ENCODE measurements around the gene DNER. TPM values are rescaled to one million over a fixed set of nuclear protein-coding genes. Genes with fewer than 3 reads are reported as not detected.

DNER gene
- total RNA-seq, 4 donors from 2014 or later, result 1.5 to 13.1 (median 4.7) TPM

DNA sequence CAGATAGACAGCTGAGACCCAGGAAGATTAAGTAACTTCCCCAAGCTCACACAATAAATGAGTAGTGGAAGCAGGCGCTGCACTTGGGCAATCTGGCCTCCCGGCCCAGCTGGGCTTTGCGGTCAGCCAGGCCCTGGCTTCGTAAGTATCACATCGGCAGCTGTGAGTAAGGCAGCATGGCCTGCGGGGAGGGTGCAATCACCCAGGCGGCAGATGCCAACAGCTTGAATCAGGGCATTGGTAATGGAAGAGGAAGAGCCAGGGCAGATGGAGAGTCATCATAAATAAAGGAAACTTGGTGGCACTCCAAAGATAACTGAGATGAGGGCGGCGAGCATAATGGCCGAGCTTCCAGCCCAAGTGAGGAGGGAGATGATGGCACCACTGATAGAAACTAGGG is 225.3 kb downstream of the DNER start:
- TF ChIP-seq, protein P1, sequence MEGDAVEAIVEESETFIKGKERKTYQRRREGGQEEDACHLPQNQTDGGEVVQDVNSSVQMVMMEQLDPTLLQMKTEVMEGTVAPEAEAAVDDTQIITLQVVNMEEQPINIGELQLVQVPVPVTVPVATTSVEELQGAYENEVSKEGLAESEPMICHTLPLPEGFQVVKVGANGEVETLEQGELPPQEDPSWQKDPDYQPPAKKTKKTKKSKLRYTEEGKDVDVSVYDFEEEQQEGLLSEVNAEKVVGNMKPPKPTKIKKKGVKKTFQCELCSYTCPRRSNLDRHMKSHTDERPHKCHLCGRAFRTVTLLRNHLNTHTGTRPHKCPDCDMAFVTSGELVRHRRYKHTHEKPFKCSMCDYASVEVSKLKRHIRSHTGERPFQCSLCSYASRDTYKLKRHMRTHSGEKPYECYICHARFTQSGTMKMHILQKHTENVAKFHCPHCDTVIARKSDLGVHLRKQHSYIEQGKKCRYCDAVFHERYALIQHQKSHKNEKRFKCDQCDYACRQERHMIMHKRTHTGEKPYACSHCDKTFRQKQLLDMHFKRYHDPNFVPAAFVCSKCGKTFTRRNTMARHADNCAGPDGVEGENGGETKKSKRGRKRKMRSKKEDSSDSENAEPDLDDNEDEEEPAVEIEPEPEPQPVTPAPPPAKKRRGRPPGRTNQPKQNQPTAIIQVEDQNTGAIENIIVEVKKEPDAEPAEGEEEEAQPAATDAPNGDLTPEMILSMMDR (IDR thresholded peaks at IDR 0.05), result no peak
- TF ChIP-seq EP300 (IDR thresholded peaks at IDR 0.05) (no peak), POLR2A (IDR thresholded peaks at IDR 0.05) (no peak)
- Histone ChIP-seq H3K27me3 (no peaks in the 10 kb centered on the region), H3K9me3 (peaks cover 0 to 8% (median 0%) of the 10 kb centered on the region in 4 donors), H3K4me3 (no peak overlapping the region), H3K27ac (no peak overlapping the region), H3K4me1 (no peaks in the 10 kb centered on the region), H3K36me3 (no peaks in the 10 kb centered on the region)
- WGBS, 2 donors, result 92 to 96% methylated on average over 10 of the region's 10 CpGs
- no peak for DNase-seq (ENCODE audit: low spot score in 2 of 2)

- Histone ChIP-seq H3K36me3 (no peaks in the 10 kb centered on the region), H3K27me3 (no peaks in the 10 kb centered on the region), H3K4me3 (no peak overlapping the region), H3K4me1 (no peaks in the 10 kb centered on the region), H3K9me3 (peaks cover 0 to 8% (median 0%) of the 10 kb centered on the region in 4 donors), H3K27ac (no peak overlapping the region)
- no peak for TF ChIP-seq EP300 (IDR thresholded peaks at IDR 0.05)
- TF ChIP-seq POLR2A (IDR thresholded peaks at IDR 0.05), result no peak
- TF ChIP-seq, protein P1 (IDR thresholded peaks at IDR 0.05), result no peak
- no peak for DNase-seq (ENCODE audit: low spot score in 2 of 2)
- 87 to 91% methylated on average over 4 of the region's 4 CpGs for WGBS, 2 donors
Observed at GRCh38 chr2:229488232-229488631, 226.1 kb downstream of the DNER start.

DNA sequence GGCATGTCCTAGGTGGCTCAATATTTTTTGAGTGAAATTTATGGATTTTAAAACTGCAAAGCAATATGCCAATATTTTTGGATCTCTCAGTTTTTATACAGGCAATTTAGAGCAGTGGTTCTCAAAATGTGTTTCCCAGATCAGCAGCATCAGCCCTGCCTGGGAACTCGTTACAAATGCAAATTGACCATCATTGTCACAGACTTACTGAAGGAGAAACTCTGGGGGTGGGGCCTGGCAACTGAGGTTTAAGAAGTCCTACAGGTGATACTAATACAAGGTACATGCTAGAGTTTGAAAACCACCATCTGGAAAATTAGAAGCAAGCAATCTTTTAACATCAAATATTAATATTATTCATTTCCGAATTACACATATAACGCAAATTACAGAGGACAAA is 227.7 kb downstream of the DNER start:
- no peak overlapping the region for H3K27ac ChIP-seq
- H3K4me3 ChIP-seq, result no peak overlapping the region
- TF ChIP-seq EP300 (IDR thresholded peaks at IDR 0.05) (no peak), POLR2A (IDR thresholded peaks at IDR 0.05) (no peak)
- TF ChIP-seq, protein P1 (IDR thresholded peaks at IDR 0.05), result no peak
- H3K9me3 ChIP-seq, result peaks cover 0 to 8% (median 0%) of the 10 kb centered on the region in 4 donors
- H3K4me1 ChIP-seq, result no peaks in the 10 kb centered on the region
- no peaks in the 10 kb centered on the region for H3K27me3 ChIP-seq
- DNase-seq (ENCODE audit: low spot score in 2 of 2), result no peak
- WGBS, 2 donors, result 86 to 89% methylated on average over 3 of the region's 3 CpGs
- H3K36me3 ChIP-seq, result no peaks in the 10 kb centered on the region

- Histone ChIP-seq H3K36me3 (no peaks in the 10 kb centered on the region), H3K4me3 (no peak overlapping the region), H3K27me3 (no peaks in the 10 kb centered on the region), H3K9me3 (peaks cover 0 to 8% (median 0%) of the 10 kb centered on the region in 4 donors), H3K27ac (no peak overlapping the region), H3K4me1 (no peaks in the 10 kb centered on the region)
- WGBS, 2 donors, result 30 to 41% methylated on average over 8 of the region's 8 CpGs
- DNase-seq (ENCODE audit: low spot score in 2 of 2), result no peak
- TF ChIP-seq, protein P1 (IDR thresholded peaks at IDR 0.05), result no peak
- TF ChIP-seq EP300 (IDR thresholded peaks at IDR 0.05) (no peak), POLR2A (IDR thresholded peaks at IDR 0.05) (no peak)
Observed at GRCh38 chr2:229485857-229486256, 228.5 kb downstream of the DNER start.

DNA sequence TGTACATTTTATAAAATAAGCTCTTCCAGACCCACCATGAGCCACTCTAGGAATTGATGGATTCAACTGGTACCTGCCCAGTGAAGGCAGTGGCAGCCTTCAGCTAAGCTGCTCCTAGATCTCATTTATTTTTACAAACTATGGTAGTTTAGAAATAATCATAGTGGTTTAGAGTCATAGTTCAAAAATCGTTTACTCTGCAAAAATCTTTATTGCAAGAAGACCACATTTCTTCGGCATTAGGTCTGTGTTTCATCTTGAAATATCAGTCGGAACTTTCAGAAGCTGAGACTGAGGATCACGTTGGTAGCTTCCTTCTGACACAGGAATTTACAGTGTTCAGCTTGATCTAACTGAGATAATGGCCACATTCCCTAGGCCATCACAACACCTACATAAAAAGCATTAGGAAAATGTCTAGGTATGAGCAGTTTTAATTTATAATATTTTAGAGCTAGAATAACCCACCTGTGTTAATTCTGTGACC is 237.0 kb downstream of the DNER start:
- no peaks in the 10 kb centered on the region for H3K9me3 ChIP-seq
- H3K27ac ChIP-seq, result no peak overlapping the region
- no peak overlapping the region for H3K4me3 ChIP-seq
- 81 to 85% methylated on average over 4 of the region's 4 CpGs for WGBS, 2 donors
- no peaks in the 10 kb centered on the region for H3K27me3 ChIP-seq
- DNase-seq (ENCODE audit: low spot score in 2 of 2), result no peak
- H3K4me1 ChIP-seq, result peaks cover 0 to 3% (median 0%) of the 10 kb centered on the region in 4 donors
- H3K36me3 ChIP-seq, result no peaks in the 10 kb centered on the region
- TF ChIP-seq, protein P1 (IDR thresholded peaks at IDR 0.05), result no peak
- no peak for TF ChIP-seq EP300 (IDR thresholded peaks at IDR 0.05)
- TF ChIP-seq POLR2A (IDR thresholded peaks at IDR 0.05), result no peak
